Lung (tissue), 12 donors: ENCODE results near the gene COL4A1. TPM values are rescaled to one million over a fixed set of nuclear protein-coding genes. Genes with fewer than 3 reads are reported as not detected.

Experiments used
- ATAC-seq: fragments of 200-7000 bp; cut with Tn5 transposase; one replicate; pipeline ENCODE4 v1.9.1; 2020; ENCODE audit warnings: moderate number of reproducible peaks; ENCODE audit not compliant: insufficient read depth, low FRiP score
- DNase-seq, 3 donors: peaks; one replicate each; pipeline ENCODE4 v3.0.0-alpha.2; 2013 to 2017
- H3K27ac ChIP-seq, 2 donors: one replicate each; pipeline ENCODE4 v1.5.1; 2013; ENCODE audit warnings: mild to moderate bottlenecking in 2 of 2, moderate library complexity in 2 of 2, control low read depth in 1 of 2, inconsistent platforms in 1 of 2, low read depth in 1 of 2, low read length in 1 of 2
- H3K27me3 ChIP-seq, 3 donors: one replicate each; pipeline ENCODE4 v1.5.1; 2013; ENCODE audit warnings: low read length in 2 of 3; ENCODE audit not compliant: control insufficient read depth in 3 of 3, insufficient read depth in 3 of 3
- H3K36me3 ChIP-seq, 4 donors: one replicate each; pipeline ENCODE4 v1.5.1; 2013; ENCODE audit warnings: low read length in 4 of 4, mild to moderate bottlenecking in 1 of 4, moderate library complexity in 1 of 4; ENCODE audit not compliant: control insufficient read depth in 4 of 4, insufficient read depth in 4 of 4
- H3K4me1 ChIP-seq, 5 donors: one replicate each; pipeline ENCODE4 v1.5.1; 2013; ENCODE audit warnings: low read length in 5 of 5, mild to moderate bottlenecking in 2 of 5, moderate library complexity in 1 of 5; ENCODE audit not compliant: control insufficient read depth in 5 of 5, insufficient read depth in 5 of 5
- H3K4me3 ChIP-seq: one replicate; pipeline ENCODE4 v1.5.1; 2013; ENCODE audit warnings: mild to moderate bottlenecking, control low read depth, moderate library complexity
- H3K9ac ChIP-seq, 2 donors: one replicate each; pipeline ENCODE4 v1.5.1; 2013; ENCODE audit warnings: low read length in 2 of 2, control low read depth in 1 of 2; ENCODE audit not compliant: insufficient read depth in 1 of 2
- H3K9me3 ChIP-seq, 4 donors: one replicate each; pipeline ENCODE4 v1.5.1; 2013; ENCODE audit warnings: low read length in 3 of 4, mild to moderate bottlenecking in 1 of 4, moderate library complexity in 1 of 4; ENCODE audit not compliant: control insufficient read depth in 4 of 4, insufficient read depth in 3 of 4
- CTCF ChIP-seq: IDR thresholded peaks from 2 replicates; pipeline ENCODE4 v1.5.1; 2012; ENCODE audit warnings: mild to moderate bottlenecking; ENCODE audit errors: control extremely low read depth, extremely low read depth
- WGBS, 2 donors: extraction: QIAGEN DNeasy Blood & Tissue Kit; methylation state at CpG; one replicate each; pipeline ENCODE4 v1.1.7; 2013; 5-methylcytosine and 5-hydroxymethylcytosine counted together
- polyA plus RNA-seq, 2 donors: library from polyadenylated mRNA; stranded (reverse); fragments of 200-250 nt; gene quantifications; one replicate each; pipeline ENCODE4 v1.2.1, GENCODE V29; 2013
- total RNA-seq, 2 donors: library from RNA; depleted of rRNA in 1 of 2; stranded (reverse); fragments of >200 nt in 1 of 2; gene quantifications; one replicate each; pipeline ENCODE4 v1.2.1, GENCODE V29; 2014 to 2021
- donor health status: control.
- donor health status: control.
- donor health status: Bipolar disorder and iron deficiency.
- donor health status: healthy.
- donor health status: DM: yes; HTN: yes; CAD: no.

Gene COL4A1
- total and polyA plus RNA-seq, 4 donors, result 114 to 1,051 (median 318) TPM

GRCh38 chr13:110227864-110228643, 78.9 kb downstream of the COL4A1 start:
- Histone ChIP-seq H3K27me3 (no peaks in the 10 kb centered on the region), H3K27ac (peak overlapping the region; percentile 11 to 21), H3K4me1 (peaks cover 11 to 35% (median 24%) of the 10 kb centered on the region in 5 donors), H3K36me3 (peaks cover 0 to 2% (median under 1%) of the 10 kb centered on the region in 4 donors), H3K9ac (no peak overlapping the region), H3K4me3 (no peak overlapping the region), H3K9me3 (no peaks in the 10 kb centered on the region)
- no peak for DNase-seq
- 80 to 86% methylated on average over 28 of the region's 28 CpGs for whole genome bisulfite sequencing, 2 donors
- no peak for ATAC-seq
- no peak for TF ChIP-seq CTCF

GRCh38 chr13:110227416-110227815, 79.5 kb downstream of the COL4A1 start:
- H3K9ac ChIP-seq, result no peak overlapping the region
- H3K36me3 ChIP-seq, result peaks cover 0 to 2% (median under 1%) of the 10 kb centered on the region in 4 donors
- no peaks in the 10 kb centered on the region for H3K9me3 ChIP-seq
- H3K4me3 ChIP-seq, result no peak overlapping the region
- H3K4me1 ChIP-seq, result peaks cover 8 to 28% (median 19%) of the 10 kb centered on the region in 5 donors
- TF ChIP-seq CTCF, result no peak
- no peaks in the 10 kb centered on the region for H3K27me3 ChIP-seq
- DNase-seq, result no peak
- WGBS, 2 donors, result 78 to 92% methylated on average over 3 of the region's 3 CpGs
- H3K27ac ChIP-seq, result peak overlapping the region in 1 of 2 donors; percentile 54
- ATAC-seq, result no peak

DNA sequence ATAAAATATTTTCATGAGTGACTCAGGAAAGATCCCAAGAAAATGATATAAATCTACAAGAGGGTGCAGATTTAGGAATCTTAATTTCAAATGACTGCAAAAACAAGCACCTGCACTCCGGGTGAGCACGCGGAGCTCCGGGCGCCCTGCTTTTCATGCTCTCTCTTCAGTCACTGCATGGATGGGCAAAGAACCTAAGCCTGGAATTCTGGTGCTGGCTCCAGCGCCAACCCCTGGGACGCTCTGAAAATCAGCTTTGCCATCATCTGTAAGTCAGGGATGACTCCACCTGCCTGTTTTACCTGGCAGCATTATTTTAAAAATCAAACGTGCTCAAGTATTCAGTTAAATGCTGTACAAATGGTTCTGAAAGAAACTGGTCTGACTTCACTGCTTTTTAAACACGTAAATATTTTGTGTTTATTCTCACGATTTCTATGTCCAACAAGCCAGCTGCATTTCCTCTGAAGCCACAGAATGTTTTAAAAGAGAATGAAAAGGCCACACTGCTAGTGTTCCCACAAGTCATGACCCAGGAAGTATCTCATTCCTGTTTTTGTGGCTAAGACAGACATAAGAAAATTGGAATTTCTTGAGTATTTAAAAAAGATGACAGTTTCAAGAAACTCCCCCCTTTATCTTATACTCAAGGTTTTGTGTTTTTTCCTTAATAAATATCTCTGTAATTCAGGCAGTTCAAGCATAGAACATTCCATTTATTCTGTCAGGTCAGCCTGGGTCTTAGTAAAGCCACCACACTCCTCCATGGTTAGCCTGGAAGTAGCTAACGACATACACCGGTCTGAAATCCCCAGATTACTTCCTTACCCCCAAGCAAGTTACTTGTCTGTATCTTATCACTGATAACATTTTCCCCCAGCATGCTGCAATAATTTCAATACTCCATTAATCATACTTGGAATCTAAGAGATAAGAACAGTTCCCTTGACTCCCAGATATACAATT, 81.1 kb downstream of the COL4A1 start:
- ATAC-seq, result no peak
- 61 to 67% methylated on average over 12 of the region's 12 CpGs for WGBS, 2 donors
- Histone ChIP-seq H3K9me3 (no peaks in the 10 kb centered on the region), H3K9ac (peak overlapping the region in 1 of 2 donors; percentile 65), H3K36me3 (peaks cover 0 to 2% (median under 1%) of the 10 kb centered on the region in 4 donors), H3K4me1 (peaks cover 8 to 34% (median 21%) of the 10 kb centered on the region in 5 donors), H3K27ac (peak overlapping the region in 1 of 2 donors; percentile 35), H3K27me3 (no peaks in the 10 kb centered on the region), H3K4me3 (no peak overlapping the region)
- no peak for TF ChIP-seq CTCF
- peak in 2 of 3 donors; percentile 89 to 94 for DNase-seq
